ENCODE measurements around the gene CCSER1. TPM values are rescaled to one million over a fixed set of nuclear protein-coding genes. Genes with fewer than 3 reads are reported as not detected.

The CCSER1 gene
- total and polyA plus RNA-seq, 8 donors, result 2.0 to 9.0 (median 4.2) TPM

- no peak for ATAC-seq
- peaks cover 0 to 2% of the 10 kb centered on the region in 2 donors for H3K9me3 ChIP-seq
- H3K4me1 ChIP-seq, result no peaks in the 10 kb centered on the region
- H3K27ac ChIP-seq, result no peak overlapping the region
- TF ChIP-seq CTCF (IDR thresholded peaks at IDR 0.05), result no peak
- DNase-seq, result no peak
- no peaks in the 10 kb centered on the region for H3K27me3 ChIP-seq
- intact Hi-C loops (cut with DNase I), result no loop called here
- H3K36me3 ChIP-seq, result no peaks in the 10 kb centered on the region
- H3K4me3 ChIP-seq, result no peak overlapping the region
Measured at GRCh38 chr4:91037951-91038350, 910.8 kb downstream of the CCSER1 start.

- intact Hi-C loops (cut with DNase I), result no loop called here
- ATAC-seq (no peak), DNase-seq (no peak)
- no peak for TF ChIP-seq CTCF (IDR thresholded peaks at IDR 0.05)
- Histone ChIP-seq H3K9me3 (peaks cover 0 to 5% of the 10 kb centered on the region in 2 donors), H3K36me3 (no peaks in the 10 kb centered on the region), H3K27ac (no peak overlapping the region), H3K27me3 (no peaks in the 10 kb centered on the region), H3K4me3 (no peak overlapping the region), H3K4me1 (no peaks in the 10 kb centered on the region)
Measured at GRCh38 chr4:91057871-91058270, 930.7 kb downstream of the CCSER1 start.

- peaks cover 0 to 5% of the 10 kb centered on the region in 2 donors for H3K9me3 ChIP-seq
- intact Hi-C loops (cut with DNase I), result no loop called here
Measured at GRCh38 chr4:91058345-91058744, 931.2 kb downstream of the CCSER1 start.

GRCh38 chr4:91064157-91064853 is 937.1 kb downstream of the CCSER1 start:
- Histone ChIP-seq H3K27ac (no peak overlapping the region), H3K9me3 (no peaks in the 10 kb centered on the region), H3K4me3 (no peak overlapping the region), H3K36me3 (no peaks in the 10 kb centered on the region), H3K4me1 (peaks cover 0 to 7% of the 10 kb centered on the region in 2 donors), H3K27me3 (no peaks in the 10 kb centered on the region)
- intact Hi-C loops (cut with DNase I), result no loop called here
- DNase-seq (peak in 2 of 4 donors; percentile 70 to 79), ATAC-seq (peak; percentile 72)
- no peak for TF ChIP-seq CTCF (IDR thresholded peaks at IDR 0.05)

More at GRCh38 chr4:91058345-91058744, 931.2 kb downstream of the CCSER1 start:
- no peak overlapping the region for H3K4me3 ChIP-seq
- ATAC-seq (no peak), DNase-seq (no peak)
- no peaks in the 10 kb centered on the region for H3K27me3 ChIP-seq
- H3K27ac ChIP-seq, result no peak overlapping the region
- H3K4me1 ChIP-seq, result no peaks in the 10 kb centered on the region
- no peaks in the 10 kb centered on the region for H3K36me3 ChIP-seq
- no peak for TF ChIP-seq CTCF (IDR thresholded peaks at IDR 0.05)

- Histone ChIP-seq H3K4me3 (no peak overlapping the region), H3K9me3 (no peaks in the 10 kb centered on the region), H3K4me1 (peaks cover 0 to 7% of the 10 kb centered on the region in 2 donors), H3K36me3 (no peaks in the 10 kb centered on the region), H3K27ac (no peak overlapping the region), H3K27me3 (no peaks in the 10 kb centered on the region)
- DNase-seq (no peak), ATAC-seq (no peak)
- no peak for TF ChIP-seq CTCF (IDR thresholded peaks at IDR 0.05)
- intact Hi-C loops (cut with DNase I), result no loop called here
Measured at GRCh38 chr4:91065117-91065516, 937.9 kb downstream of the CCSER1 start.
